Measurements from ENCODE around the gene KLHDC3.

DNA sequence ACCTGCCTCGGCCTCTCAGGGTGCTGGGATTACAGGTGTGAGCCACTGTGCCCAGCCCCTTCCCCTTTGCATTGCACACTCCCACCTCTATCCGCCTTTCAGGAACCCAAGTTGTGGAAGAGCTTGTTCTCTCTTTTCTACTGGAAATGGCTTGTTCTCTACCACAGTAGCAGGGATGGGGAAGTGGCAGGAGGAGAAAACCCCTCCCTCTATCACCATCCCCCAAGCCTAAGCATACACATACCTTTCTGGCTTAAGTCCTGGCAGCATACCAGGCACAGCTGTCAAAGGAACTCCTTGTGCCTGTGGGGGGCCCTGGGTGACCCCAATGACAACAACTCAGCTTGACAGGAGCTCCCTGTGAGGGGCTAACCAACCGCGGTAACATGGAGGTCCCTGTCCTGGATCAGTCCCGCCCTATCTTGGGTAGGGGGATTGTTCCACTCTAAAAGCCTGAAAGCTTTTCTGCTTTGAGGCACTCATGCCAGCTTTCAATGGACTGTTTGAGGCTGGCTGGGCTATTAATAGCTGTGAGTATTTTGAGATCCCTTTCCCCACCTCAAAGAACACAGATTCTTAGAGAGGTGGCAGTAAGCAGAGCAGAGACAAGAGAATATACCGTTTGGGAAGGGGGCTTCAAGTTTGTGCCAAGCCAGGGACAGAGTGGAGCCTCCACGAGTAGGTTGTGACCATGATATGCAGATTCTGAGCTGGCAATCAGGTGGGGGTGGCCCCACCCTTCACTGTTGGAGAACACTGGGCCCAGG, 2.3 kb downstream of the KLHDC3 start:
- TF ChIP-seq POLR2A (IDR thresholded peaks at IDR 0.05; ENCODE audit: low read depth, low read length) (no peak), TAF1 (IDR thresholded peaks at IDR 0.05; ENCODE audit: low read depth, low read length) (no peak), POU2F2 (IDR thresholded peaks at IDR 0.05; ENCODE audit: low read depth, low read length) (no peak), SPI1 (IDR thresholded peaks at IDR 0.05; ENCODE audit: low read depth, low read length) (no peak)

Data from GM12891 (cell line).